GOT3 (cell line): ENCODE measurements around the gene MKNK1.
A peak's percentile ranks its signal among the peaks of the same experiment; 100 is the strongest.

Source experiments
- DNase-seq: peaks from one replicate; lab custom pipeline; 2025; ENCODE audit warnings: mixed read lengths; lab: John Stamatoyannopoulos, UW

MKNK1 gene

DNA sequence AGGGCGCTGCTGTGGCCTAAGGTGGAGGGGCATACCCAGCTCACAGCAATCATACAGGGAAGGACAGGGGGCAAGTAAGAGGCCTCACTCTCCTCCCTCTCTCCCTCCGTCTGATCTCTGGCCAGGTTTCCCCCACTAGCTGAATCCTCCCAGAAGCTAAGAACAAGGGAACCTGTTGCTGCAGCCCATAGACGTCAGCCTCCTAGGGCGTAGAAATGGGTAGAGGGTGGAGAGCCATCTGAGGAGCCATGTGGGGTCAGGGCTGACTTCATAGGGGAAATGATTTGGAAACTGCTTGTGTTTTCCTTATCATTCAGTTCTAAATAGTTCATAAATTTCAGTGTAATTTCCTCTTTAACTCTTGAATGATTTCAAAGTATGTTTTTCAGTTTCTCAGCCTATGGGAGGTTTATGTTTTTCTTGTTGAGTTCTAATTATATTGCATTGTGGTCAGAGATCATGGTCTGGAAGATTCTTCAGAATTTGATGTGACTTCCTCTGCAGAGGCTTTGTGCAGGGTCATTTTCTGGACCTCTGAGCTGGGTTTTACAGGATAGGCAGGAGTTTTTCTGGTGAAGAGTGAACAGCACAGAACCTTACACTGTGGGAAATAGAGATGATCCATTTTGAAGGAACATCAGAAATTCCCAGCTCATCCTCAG lies 14.8 kb upstream of the MKNK1 start:
- DNase-seq: no peak

DNA sequence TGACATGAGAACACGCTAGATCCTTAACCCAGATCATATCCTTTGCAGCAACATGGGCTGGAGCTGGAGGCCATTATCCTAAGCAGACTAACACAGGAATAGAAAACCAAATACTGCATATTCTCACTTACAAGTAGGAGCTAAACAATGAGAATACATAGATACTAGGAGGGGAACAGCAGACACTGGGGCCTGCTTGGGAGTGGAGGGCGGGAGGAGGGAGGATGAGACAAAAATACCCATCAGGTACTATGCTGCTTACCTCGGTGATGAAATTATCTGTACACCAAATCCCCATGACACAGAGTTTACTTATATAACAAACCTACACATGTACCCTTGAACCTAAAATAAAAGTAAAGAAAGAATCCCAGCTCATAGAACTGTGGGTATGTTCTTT lies 13.8 kb upstream of the MKNK1 start:
- DNase-seq: no peak

DNA sequence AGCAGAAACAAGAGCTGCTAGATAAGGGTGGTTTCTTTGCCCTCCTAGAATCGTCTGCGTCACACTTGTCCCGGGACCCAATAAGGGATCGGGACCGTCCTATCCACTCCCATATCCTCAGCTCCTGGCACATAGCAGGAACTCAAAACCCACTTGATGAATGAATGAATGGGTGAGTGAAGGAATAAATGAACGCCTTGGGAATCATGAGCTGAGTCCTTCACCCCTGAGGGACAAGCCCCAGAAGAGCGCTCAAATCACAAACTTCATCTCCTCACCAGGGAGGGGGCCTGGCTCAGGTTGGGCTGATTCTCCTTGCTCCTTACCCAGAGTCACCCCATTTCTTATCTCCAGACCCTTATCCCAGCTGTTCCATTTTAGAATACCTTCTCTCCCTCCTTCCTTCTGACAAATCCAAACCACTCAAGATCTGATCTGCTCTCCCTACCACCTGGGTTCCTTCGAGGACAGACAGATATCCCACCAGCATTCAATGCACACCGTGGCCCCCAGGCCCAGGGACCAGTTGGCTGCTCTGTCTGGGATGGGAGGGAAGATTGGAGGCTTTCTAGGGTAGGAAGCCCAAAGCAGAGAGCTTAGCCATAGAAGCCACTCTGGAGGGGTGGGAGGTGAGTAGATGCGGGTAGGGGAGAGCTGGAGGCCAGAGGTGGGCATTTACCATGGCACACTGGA lies 13.2 kb upstream of the MKNK1 start:
- DNase-seq: no peak

DNA sequence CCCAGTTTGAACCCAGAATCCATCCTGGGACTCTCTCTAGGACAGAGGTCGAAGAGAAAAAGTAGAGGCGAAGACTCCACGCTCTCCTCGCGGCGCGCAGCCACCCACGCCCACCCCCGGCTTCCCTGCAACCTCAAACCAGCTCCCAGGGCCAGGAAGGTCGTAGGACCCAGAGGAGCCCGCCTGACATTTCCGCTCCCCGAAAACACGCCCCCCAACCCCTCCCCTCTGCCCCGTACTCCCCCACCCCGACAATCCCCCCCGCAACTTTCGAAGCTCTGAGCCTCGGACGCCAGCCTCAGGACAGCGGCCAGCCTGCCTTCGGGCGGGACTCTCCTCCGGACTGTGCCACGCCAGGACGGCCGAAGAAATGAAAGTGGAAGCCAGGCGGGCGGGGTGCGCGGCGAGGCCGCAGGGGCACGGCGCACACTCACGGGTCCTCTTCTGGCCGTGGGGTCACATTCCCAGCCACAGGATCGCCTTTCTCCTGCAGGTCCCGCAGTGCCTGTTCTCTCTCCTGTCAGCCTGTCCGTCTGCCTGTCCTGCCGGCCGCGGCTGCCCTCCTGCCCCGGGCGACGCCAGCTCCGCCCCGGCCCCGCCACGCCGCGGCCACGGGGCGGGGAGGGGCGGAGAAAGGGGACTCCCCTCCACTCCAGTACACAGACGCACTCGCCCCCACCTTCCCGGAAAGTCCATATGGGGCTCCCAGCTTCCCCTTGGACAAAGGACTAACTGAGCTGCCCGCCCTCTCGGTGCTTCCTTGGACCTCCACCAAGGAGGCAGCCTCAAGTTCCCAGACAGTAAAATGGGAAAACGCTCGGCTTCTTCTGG lies 12.4 kb upstream of the MKNK1 start, which contains the start of gene MOB3C:
MOB3C (minus strand) TSS at position 535 of the 831 bp plus-strand sequence. CDS start 3,490 bp downstream, outside the sequence.
- DNase-seq: peak; percentile 46

DNA sequence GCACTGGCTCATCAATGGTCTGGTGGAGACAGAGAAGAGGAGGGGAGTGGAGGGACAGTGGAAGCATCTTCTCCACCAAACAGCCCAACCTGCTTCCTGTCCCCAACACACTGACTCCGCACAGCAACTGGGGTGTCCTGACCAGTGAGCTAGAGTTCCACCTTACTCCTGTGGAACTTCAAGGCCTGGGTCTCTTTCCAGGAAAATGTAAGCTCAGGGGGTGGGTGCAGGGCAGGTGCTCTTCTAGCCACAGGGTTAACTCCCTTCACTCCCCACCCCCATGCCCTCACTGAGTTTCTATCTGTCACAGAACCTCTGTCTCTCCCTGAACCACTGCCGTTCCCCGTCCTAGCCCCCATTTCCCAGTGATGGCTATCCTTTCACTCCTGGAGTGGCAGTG lies 11.7 kb upstream of the MKNK1 start:
- no peak for DNase-seq

DNA sequence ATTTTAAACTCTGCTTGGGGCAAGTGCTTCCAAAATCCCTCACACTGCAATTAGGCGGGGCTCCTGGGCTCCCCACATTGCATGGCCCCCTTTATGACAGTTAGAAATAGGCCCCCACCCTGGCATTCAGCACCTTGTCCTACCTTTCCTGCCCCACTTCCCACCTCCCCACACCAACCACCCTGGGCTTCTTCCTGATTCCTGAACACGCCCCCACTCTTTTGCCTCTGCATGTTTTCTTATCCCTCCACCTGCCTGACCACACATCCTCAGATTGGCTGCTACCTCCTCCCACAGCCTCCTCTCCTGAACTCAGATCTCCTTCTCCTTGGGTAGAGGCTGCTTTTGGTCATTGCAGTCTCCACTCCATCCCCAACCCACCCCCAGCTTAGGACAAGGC lies 11.0 kb upstream of the MKNK1 start:
- no peak for DNase-seq

DNA sequence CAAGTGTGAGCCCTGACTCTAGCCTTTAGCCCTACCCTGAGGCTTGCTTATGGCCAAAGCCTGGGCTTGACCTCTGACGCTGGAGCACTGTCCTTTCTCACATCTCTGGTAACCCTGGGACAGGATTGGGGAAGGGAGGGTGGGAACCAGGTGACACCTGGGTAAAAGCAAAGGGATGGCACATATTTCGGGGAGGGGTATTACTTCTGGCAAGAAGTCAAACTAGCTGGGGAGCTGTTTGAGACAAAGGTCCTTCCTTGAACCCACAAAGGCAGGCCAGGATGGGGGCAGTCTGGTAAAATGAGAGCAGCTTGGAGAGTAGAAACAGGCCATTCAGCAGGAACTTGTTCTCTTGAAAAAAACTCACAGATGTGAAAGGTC lies 10.5 kb upstream of the MKNK1 start:
- no peak for DNase-seq

DNA sequence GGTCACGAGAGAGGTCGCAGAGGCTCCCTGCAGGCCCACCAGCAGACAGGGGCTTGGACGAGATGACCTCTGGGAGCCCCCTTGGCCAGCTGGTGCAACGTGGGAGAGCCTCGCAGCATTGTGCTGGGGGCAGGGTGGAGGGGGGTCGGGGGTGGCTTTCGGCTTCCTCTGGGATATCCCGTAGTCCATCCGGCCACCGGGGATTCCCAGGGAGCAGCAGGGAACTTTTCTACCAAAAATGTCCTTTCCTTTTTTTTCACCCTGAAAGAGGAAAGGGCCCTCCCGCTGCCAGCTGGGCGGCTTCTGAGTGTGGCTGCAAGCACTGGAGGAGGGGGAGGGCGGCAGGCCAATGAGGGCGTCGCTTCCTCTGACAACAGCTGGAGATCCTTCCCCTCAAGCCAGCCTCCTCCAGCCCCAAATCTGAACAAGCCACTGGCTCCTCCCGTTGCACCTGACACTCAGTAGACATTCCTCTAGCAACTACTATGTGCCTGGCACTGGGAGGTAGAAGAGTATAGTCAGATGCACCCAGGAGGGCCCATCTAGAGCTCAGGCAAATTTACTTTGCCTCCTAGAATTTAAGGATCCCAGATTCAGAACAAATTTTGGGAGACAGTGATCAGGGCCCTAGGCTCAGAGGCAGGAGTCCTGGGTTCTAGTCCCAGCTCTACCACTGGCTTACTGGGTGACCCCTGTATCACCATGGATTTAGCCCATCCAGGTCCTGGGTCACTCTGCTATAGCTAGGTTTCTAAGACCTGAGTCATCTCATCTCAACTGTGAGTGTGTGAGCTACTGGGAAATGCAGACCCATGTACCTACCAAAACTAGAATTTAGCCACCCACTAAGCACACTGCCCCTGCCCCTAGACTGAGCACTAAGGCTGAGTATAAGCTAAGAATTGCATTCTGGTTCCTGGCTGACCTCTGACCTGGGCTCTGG lies 9.9 kb upstream of the MKNK1 start:
- no peak for DNase-seq

DNA sequence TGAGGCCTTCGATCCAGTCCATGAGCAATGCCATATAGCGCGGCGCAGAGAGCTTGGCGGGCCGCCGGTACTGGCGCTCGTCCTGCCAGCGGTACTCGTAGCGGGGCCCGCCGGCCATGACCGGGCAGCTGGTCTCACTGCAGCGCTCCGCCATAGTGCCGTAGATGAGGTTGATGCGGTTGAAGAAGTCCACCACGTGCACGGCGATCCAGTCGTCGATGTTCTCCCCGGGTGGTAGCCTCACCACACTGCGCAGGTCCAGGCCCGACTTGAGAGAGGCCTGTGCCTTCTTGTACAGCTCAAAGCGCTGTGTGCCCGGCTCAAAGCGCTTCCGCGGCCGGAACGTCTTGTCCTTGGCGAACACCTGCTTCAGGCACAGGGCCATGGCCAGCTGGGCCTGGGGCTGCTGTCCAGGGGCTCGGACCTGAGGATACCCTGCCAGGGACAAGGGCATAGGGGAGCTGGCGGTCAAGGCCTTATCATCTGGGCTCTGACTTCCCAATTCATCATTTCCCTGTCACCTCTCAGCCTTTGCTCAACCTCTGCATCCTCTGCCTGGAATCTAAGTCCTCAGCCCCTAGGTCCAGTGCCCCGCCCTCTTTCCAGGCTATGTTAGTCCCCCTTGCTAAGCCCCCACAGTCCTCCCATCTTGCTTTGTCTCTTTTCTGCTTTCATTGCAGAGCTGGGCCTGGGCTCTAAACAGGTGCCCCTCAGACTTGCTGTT lies 9.0 kb upstream of the MKNK1 start:
- no peak for DNase-seq

DNA sequence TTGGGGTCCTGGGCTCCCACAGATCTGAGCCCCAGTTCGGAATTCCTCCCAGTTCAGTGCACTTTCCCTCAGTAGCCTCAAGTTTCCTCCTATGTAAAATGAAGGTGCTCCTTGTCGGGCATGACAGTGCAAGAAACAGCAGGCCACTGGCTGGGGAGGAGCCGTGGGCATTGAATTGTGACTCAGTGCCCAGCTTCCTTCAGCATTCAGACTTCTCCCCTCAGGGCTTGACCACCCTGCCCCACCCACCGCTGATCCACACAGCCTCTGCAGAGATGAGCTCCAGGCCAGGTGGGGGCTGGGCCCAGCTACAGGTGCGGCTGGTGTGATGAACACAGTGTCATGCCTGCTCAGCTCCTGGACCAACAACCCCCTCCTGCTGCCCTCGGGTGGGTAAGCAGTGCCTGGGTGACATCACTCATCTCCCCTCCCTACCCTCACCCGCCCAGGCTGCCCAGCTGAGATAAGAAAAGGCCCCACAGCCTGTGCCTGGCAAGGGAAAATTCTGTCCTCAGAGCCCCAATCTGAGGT lies 7.7 kb upstream of the MKNK1 start:
- DNase-seq: no peak

DNA sequence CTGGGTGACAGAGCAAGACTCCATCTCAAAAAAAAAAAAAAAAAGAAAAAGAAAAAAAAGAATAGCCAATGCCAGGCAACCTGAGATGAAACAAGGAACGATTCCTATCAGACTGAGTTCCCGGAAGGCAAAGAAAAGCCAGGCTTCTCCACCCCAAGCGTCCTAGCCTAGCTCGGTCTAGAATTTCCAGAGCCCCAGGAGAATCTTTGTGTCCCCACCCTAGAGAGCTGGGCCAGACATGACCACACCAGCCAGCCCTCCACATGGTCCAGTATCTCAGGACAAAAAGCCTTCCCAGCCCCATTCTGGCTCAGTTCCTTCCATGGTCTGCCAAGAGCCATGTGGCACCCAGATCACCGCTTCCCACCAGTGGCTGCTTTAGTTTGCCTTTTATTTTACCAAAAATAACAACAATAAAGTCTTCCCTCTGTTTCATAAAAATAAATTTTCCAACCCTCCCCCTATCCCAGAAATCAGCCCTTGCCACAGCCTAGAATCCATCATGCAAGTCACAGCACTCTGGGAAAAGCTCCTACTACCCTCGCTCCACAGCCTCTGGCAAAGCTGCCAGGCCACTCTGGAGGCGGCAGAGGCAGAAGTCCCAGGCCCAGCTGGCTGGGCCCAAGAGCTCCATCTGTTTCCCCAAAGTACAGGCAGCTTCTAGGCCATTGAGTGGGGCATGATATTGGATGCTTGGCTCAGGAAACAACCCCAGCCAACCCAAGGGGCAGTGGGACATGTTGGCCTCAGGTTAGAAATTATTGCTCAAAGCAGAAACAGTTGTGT lies 3.5 kb upstream of the MKNK1 start:
- DNase-seq: no peak

DNA sequence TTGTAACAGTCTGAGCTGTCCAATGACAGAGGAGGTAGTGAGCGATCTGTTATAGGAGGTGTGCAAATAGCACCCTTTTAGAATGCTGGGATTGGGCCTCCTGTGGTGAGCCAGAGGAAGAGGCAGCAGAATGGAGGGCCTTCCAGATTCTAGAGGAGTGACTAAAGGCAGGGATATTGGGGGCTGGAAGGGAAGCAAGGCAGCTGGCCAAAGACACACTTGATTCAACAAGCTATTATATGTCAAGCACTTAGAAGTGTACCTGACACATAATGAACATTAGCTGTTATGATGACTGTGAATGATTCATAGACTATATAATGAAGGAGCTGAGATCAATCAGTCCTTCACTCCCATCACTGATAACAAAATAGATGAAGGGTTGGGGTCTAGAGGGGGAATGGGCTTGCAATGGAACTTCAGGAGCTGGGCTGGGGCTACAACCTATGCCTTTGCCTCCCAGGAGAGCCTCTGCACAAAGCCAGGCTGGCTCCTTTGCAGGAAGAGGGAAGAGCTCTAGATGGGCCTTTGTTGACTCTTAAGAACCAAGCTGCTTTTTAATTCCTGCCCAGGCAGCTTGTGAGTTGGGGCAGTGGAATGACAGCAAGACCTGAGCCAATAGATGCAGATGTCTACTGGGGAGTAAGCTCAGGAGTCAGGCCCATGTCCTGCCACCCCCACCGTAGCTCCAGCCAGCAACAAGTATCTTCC lies 2.3 kb upstream of the MKNK1 start:
- DNase-seq: no peak

DNA sequence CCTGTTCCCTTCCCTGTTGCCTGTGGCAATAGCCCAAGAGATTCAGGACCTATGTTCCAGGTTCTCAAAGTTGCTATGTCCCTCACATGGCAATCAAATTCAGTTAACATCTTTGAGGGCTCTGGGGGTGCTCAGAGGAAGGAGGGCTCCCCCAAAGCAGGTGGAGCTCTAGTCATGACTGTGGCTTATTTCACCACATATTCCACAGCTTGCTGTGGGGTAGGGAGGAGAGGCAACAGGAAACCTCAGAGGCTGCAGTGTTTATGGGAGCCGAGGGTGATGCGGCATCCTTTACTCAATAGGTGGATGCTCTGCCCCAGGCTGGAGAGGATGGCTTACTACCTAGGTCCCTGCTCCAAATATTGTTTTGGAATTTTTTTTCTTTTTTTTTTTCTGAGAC lies 1.2 kb upstream of the MKNK1 start:
- DNase-seq: no peak

DNA sequence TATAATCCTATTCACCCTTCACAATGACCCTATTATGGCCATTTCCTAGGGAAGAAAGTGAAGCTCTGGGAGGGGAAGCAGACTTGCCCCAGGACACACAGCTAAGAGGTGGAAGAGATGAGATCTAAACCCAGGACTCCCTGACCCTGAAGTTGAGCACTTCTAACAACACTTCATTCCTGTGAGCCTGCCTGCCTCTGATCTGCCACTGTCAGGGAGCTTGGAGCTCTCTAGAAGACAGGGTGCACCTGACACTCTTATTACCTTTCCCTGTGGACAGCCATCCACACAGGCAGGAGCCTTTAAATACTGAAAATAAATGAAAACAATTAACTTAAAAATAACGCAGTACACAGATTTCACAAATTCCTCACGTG lies 599 bp downstream of the MKNK1 start:
- DNase-seq: no peak

DNA sequence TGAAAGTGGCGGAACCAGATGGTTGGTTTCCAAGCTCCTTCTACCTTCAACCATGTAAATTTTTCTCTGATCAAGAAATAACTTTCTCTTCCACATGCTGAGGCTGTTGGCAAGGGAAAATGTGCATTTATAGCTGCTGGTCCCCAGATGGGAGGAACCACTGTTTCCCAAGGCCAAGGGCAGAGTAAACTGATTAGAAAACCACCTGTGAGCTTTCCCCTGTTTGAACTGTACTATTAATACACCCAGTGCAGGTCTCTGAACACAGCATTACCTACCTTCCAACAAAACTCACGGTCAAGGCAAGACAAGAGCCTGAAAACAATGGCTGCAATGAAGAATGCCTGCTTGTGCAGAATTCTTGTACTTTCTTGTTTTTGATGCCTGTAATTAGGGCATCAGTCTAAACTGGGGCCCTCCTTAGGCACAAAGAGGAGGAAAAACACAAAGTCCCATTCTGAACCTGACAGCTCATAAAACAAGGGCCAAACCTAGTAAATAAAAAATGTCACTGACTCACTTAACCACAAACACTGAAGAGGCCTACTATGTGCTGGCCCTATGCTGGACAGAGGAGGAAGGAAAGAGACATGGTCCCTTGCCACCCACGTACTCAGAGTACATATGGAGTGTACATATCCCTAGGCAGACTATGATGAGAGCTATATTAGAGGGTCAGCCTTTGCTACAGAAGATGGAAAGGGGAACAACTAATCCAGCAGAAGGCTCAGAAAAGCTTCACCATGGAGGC lies 2.6 kb downstream of the MKNK1 start:
- DNase-seq: no peak

DNA sequence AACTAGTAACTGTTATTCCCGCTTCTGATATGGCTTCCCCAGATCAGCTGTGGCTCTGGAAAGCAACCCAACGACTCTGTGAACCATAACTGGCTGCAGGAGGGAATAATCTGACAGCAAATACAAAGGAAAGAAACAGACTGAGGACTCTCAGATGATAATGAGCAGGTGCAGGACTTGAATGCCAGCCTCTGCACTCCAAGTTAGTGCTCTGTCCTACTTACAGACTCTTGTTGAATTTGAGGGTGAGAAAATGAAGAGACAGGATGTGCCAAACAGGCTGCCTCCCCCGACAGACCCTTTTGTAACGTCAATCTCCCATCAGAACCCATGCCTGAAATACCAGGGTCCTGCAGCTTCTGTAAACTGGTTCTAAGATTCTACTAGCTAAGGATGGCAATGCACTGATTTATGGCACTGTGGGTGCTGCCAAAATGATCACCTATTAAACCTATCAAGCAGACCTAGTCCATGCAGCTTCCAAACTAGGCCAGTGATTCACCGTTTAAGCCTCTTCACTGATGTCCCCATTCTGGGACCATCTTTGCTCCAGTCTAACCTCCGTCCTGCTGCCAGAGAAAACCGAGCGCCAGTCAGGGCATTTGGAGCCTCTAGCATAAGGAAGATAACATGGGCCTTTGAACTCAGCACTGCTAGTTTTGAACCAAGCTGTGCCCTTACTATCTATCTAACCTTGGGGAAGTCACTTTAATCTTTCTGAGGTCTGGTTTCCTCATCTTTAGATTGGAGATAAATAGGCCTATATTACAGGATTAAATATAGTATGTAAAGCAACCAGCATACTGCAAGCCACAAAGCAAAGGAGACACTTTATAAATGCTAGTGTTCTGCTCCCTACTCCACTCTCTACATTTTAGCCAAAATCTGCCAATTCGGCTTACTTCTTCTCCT lies 4.8 kb downstream of the MKNK1 start:
- no peak for DNase-seq

DNA sequence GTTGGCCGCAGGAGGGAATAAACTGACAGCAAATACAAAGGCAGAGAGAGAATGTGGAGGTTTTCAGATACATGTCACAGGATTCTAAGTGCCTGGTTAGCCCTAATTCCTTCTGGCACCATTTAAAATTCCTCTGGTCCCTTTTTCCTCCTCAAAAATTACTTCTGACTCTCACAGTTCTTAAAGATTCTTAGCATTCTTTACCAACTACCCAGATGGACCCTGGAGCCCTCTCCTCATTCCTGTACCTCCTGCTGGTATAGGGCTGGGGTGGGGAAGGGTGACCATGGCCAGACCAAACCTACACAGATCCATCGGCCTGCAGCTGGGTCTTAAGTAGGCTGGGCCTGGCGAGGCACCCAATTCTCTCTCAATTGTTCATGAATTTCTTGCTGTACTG lies 7.2 kb downstream of the MKNK1 start:
- no peak for DNase-seq

DNA sequence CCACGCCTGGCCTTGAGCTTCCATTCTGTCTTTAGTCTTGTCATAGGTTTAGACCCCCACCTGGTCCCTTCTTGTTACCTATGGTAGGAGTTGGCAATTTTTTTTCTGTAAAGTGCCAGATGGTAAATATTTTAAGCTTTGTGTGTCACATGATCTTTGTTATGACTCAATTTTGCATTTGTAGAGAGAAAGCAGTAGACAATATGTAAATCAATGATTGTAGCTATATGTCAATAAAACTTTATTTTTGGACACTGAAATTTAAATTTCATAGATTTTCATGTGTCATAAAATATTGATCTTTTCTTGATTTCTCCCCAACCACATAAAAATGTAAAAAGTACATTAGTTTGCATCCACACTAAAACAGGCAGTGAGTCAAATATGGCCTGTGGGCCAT lies 8.0 kb downstream of the MKNK1 start:
- DNase-seq: no peak
